T-helper 1 cell (primary cell): ENCODE measurements around the gene IPMK.
A peak's percentile ranks its signal among the peaks of the same experiment; 100 is the strongest.

ENCODE experiments used
- DNase-seq, 5 donors: peaks; one replicate each; pipeline ENCODE4 v3.0.0-alpha.2; 2012 to 2020

The IPMK gene

GRCh38 chr10:58152673-58153263 is 114.9 kb downstream of the IPMK start:
- peak in 2 of 5 donors; percentile 3 to 14 for DNase-seq

- DNase-seq, result no peak
Observed at GRCh38 chr10:58150290-58150689, 117.4 kb downstream of the IPMK start.

- DNase-seq, result peak in 1 of 5 donors; percentile 35
Observed at GRCh38 chr10:58143944-58144343, 123.8 kb downstream of the IPMK start.
